Activated naive CD8-positive, alpha-beta T cell treated with anti-CD3 and anti-CD28 coated beads, Interleukin-2, amount 50 U/mL, for 24 hours (primary cell): ENCODE data around the gene BORCS6.
"Not testable (repeated sequence)": the region's sequence is repeated elsewhere in the genome, so short reads cannot be mapped to it uniquely, and the experiment has no call there.

Experiments
- ATAC-seq: fragments of 150-1000 bp; cut with Tn5 transposase; one replicate; pipeline ENCODE4 v1.10.0; 2021
- DNase-seq: peaks from one replicate; pipeline ENCODE4 v3.0.0; 2021
- H3K27ac Mint-ChIP-seq: one replicate; pipeline ENCODE4 v1.8.0; 2021; ENCODE audit warnings: mild to moderate bottlenecking, mixed read lengths
- H3K27me3 Mint-ChIP-seq: one replicate; pipeline ENCODE4 v1.8.0; 2021; ENCODE audit warnings: mixed read lengths
- H3K36me3 Mint-ChIP-seq: one replicate; pipeline ENCODE4 v1.8.0; 2021; ENCODE audit warnings: low read depth, mixed read lengths
- H3K4me1 Mint-ChIP-seq: one replicate; pipeline ENCODE4 v1.8.0; 2021; ENCODE audit warnings: mixed read lengths
- H3K4me3 Mint-ChIP-seq: one replicate; pipeline ENCODE4 v1.8.0; 2021; ENCODE audit warnings: mild to moderate bottlenecking, moderate library complexity, mixed read lengths
- H3K9me3 Mint-ChIP-seq: one replicate; pipeline ENCODE4 v1.8.0; 2021; ENCODE audit warnings: mixed read lengths

The BORCS6 gene

DNA sequence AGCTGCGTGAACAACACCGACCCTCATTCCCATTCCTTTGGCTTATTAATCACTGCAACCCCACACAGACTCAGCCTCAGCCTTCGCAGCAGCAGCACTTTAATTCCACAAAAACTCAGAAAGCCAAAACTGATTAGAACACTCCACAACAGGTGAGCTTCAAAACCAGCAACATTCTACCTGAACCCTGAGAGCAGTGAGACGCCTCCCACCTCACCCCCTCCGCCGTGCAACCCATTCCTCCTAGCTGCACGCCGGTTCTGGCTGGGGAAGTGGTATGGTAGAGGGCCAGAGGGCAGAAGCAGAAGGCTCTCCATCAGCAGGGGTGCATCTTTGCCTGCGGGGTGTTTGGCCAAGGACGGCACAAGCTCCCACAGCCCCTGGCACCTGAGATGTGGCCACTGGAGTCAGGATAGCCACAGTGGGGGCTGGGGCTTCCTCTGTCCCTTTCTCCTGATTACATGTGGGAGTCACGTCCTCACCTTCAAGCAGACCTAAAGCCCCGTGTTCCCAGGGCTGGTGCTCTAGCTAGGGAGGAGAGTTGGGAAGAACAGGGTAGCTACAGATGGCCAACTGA is 1.6 kb downstream of the BORCS6 start:
- ATAC-seq: no peak
- Mint-ChIP-seq H3K9me3 (no peaks in the 10 kb centered on the region), H3K4me1 (peaks cover 17% of the 10 kb centered on the region), H3K4me3 (no peak overlapping the region), H3K36me3 (no peaks in the 10 kb centered on the region), H3K27me3 (no peaks in the 10 kb centered on the region), H3K27ac (no peak overlapping the region)
- DNase-seq: peak; percentile 26

DNA sequence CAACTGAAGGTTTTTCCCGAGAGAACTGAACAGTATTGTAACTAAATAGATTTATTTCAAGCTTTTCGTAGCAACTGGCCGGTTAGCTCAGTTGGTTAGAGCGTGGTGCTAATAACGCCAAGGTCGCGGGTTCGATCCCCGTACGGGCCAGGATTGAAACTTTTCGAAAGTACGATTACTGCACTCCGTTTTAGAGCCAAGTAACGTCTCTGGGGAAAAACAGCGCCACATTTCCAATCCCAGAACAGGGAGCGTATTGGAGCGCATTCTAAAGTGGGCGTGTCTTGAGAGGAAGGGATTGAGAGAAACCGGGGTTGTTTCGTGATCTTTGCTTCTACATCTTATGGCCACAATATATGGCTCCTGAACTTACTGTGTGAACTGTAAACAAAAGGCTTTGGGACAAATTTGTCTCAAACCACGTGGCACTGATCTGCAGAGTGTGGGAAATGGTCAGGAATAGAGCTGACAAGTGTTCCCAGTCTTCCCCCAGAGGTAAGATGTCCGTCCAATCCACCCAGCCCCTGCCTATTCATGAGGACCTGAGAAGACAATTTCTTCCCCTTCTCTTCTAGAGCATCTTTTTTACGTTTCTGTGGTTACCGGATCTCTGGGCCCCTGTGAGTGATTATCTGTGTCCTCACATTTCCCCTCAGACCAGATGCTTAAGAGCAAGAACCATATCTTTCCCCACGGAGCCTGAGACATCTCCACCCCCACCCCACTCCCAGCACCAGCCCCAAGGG is 2.3 kb downstream of the BORCS6 start:
- H3K36me3 Mint-ChIP-seq: no peaks in the 10 kb centered on the region
- H3K4me1 Mint-ChIP-seq: peaks cover 17% of the 10 kb centered on the region
- no peaks in the 10 kb centered on the region for H3K9me3 Mint-ChIP-seq
- H3K27me3 Mint-ChIP-seq: no peaks in the 10 kb centered on the region
- H3K4me3 Mint-ChIP-seq: no peak overlapping the region
- ATAC-seq: peak; percentile 56
- DNase-seq: peak; percentile 90
- H3K27ac Mint-ChIP-seq: no peak overlapping the region

- no peak overlapping the region for H3K27ac Mint-ChIP-seq
- peaks cover 19% of the 10 kb centered on the region for H3K4me1 Mint-ChIP-seq
- H3K4me3 Mint-ChIP-seq: no peak overlapping the region
- no peaks in the 10 kb centered on the region for H3K9me3 Mint-ChIP-seq
- no peaks in the 10 kb centered on the region for H3K36me3 Mint-ChIP-seq
- ATAC-seq (peak; percentile 70), DNase-seq (peak; percentile 95)
- no peaks in the 10 kb centered on the region for H3K27me3 Mint-ChIP-seq
Measured at GRCh38 chr17:8186787-8187516, 3.0 kb downstream of the BORCS6 start.

DNA sequence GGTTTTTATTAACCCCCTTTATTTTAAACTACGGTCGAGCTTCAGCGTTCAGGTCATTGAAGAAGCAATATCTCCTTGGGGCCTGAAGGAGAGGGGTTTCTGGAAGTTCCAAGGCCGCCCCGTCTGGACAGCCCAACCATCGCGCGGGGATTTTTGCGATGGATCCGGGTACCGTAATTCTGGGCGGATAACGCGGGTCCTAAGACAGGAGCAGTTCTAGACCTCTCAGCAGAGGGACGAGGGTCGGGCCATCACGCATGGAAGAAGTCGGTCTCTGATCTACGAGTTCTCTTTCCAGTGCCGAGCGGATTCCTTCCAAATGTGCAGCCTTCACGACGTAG is 3.6 kb downstream of the BORCS6 start:
- Mint-ChIP-seq H3K4me3 (no peak overlapping the region), H3K36me3 (no peaks in the 10 kb centered on the region), H3K4me1 (peaks cover 20% of the 10 kb centered on the region), H3K9me3 (no peaks in the 10 kb centered on the region), H3K27me3 (no peaks in the 10 kb centered on the region), H3K27ac (no peak overlapping the region)
- DNase-seq: no peak
- ATAC-seq: no peak

- Mint-ChIP-seq H3K4me3 (no peak overlapping the region), H3K4me1 (peaks cover 19% of the 10 kb centered on the region), H3K36me3 (no peaks in the 10 kb centered on the region), H3K27me3 (no peaks in the 10 kb centered on the region), H3K9me3 (no peaks in the 10 kb centered on the region), H3K27ac (no peak overlapping the region)
- peak; percentile 94 for DNase-seq
- ATAC-seq: peak; percentile 14
Measured at GRCh38 chr17:8185582-8186445, 4.2 kb downstream of the BORCS6 start.

DNA sequence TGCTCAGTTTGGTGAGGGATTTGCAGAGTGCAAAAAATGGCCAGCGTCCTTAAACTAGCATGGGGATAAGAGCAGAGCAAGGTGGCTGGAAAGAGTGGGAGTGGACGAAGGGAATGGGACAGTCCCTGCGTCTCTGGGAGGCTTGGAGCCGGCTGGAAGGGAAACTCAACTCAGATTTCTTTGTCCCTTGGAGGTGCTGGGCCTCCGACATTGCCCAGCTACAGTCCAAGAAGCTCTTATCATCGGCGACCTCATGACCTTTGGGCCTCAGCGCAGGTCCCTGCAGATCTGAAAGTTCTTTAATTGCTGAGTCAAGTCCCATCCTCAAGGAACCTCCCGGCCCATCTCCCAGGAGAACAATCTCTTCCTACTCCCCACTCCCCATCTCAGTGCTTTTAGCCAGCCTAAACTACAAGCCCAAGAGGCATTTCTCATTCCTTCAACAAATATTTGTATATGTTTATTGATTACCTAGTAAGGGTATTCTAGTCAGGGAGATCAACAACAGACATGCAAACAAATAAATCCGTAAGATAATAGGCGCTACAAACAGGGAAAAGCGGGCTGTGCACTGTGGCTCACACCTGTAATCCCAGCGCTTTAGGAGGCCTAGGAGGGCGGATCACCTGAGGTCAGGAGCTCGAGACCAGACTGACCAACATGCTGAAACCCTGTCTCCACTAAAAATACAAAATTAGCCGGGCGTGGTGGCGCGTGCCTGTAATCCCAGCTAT is 12.8 kb downstream of the BORCS6 start:
- Mint-ChIP-seq H3K4me3 (peak overlapping the region; percentile 95), H3K27ac (peak overlapping the region; percentile 82), H3K9me3 (no peaks in the 10 kb centered on the region), H3K4me1 (peaks cover 50% of the 10 kb centered on the region), H3K27me3 (no peaks in the 10 kb centered on the region), H3K36me3 (peaks cover 6% of the 10 kb centered on the region)
- ATAC-seq (no peak), DNase-seq (no peak)

DNA sequence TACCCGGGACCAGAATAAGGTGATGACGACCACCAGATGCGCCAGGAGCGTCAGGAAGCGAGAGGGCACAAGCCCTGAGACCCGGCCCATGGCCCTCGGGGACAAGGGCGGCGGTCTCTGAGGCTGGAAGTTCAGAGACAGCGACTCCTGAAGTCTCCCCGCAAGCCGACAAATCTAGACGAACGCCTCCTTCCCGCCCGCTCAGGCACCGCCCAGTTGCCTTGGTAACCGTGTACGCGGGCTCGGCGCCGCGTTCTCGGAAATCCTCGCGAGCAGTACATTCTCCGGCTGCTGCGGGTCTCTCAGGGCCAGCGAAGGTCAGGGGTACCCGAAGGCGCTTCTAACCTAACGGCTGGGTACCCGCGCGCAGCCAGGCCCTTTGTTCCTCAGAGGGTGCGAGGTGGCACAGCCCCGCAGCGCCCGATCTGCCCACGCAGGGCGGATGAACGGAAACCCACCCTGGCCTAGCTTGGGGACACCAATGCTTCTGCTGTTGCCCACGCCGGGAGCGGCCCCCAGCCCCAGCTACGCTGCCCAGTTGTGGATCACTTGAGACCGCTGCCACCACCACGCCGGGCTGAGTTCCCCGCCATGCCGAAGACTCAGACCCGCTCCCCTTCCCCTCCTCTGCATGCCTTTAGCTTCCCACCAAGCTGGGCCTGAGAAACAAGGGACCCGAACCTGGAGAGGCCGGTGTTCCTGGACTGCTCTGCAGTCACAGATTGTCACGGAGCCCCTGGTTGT is 13.6 kb downstream of the BORCS6 start, which contains the start of gene TMEM107:
Gene TMEM107, minus strand, starts transcription at position 184 of the 744 bp plus-strand sequence. Its CDS starts 94 bp downstream, at position 90.
- peak; percentile 90 for DNase-seq
- no peaks in the 10 kb centered on the region for H3K27me3 Mint-ChIP-seq
- H3K4me3 Mint-ChIP-seq: peak within 1 kb of the TSS; percentile 95
- peaks cover 6% of the 10 kb centered on the region for H3K36me3 Mint-ChIP-seq
- H3K4me1 Mint-ChIP-seq: peaks cover 51% of the 10 kb centered on the region
- H3K27ac Mint-ChIP-seq: peak within 1 kb of the TSS; percentile 82
- H3K9me3 Mint-ChIP-seq: no peaks in the 10 kb centered on the region
- ATAC-seq: peak; percentile 53

DNA sequence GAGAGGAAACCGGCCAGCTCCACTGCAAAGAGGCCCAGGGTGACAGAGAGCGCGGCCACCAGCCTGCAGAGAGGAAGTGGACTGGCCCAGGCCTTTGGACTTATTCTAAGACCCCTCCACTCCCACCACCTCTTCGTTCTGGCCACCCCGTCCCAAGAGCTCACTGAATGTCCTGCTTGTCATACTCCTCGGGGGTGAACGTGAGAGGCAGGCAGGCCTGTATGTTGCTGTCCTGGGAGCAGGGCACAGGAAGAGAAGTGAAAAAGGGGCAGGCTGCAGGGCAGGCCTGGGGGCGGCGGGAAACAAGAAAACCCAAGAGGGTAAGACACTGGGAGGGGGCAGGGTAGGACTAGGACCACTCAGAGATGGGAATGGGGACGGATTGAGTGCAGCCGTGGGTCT is 14.2 kb downstream of the BORCS6 start:
- Mint-ChIP-seq H3K36me3 (peaks cover 6% of the 10 kb centered on the region), H3K4me1 (peaks cover 50% of the 10 kb centered on the region), H3K27ac (peak overlapping the region; percentile 82), H3K4me3 (peak overlapping the region; percentile 95), H3K27me3 (no peaks in the 10 kb centered on the region), H3K9me3 (no peaks in the 10 kb centered on the region)
- peak; percentile 4 for ATAC-seq
- no peak for DNase-seq

DNA sequence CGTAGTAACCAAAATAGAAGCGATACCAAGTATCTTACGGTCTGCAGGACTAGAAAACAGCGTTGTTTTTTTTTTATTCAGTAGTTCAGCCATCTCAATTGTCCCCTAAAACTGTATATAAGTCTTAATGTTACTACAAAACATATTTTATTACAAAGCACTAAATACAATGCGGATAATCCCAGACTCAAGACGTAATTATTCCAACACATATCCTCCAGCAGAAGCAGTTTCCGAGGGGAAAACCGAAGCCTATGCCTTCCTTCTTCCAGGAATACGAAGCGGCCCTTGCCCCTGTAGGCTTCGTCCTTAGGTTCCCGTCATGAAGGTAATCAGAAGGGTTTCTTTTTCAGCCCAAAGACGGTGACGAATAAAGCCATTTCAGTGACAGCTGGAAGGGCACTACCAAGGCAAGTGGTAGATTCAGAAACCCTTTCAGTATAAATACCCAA is 16.1 kb downstream of the BORCS6 start:
- no peaks in the 10 kb centered on the region for H3K27me3 Mint-ChIP-seq
- DNase-seq (no peak), ATAC-seq (no peak)
- H3K9me3 Mint-ChIP-seq: no peaks in the 10 kb centered on the region
- H3K4me1 Mint-ChIP-seq: peaks cover 50% of the 10 kb centered on the region
- peak overlapping the region; percentile 100 for H3K27ac Mint-ChIP-seq
- H3K4me3 Mint-ChIP-seq: peak overlapping the region; percentile 80
- H3K36me3 Mint-ChIP-seq: peaks cover 6% of the 10 kb centered on the region

DNA sequence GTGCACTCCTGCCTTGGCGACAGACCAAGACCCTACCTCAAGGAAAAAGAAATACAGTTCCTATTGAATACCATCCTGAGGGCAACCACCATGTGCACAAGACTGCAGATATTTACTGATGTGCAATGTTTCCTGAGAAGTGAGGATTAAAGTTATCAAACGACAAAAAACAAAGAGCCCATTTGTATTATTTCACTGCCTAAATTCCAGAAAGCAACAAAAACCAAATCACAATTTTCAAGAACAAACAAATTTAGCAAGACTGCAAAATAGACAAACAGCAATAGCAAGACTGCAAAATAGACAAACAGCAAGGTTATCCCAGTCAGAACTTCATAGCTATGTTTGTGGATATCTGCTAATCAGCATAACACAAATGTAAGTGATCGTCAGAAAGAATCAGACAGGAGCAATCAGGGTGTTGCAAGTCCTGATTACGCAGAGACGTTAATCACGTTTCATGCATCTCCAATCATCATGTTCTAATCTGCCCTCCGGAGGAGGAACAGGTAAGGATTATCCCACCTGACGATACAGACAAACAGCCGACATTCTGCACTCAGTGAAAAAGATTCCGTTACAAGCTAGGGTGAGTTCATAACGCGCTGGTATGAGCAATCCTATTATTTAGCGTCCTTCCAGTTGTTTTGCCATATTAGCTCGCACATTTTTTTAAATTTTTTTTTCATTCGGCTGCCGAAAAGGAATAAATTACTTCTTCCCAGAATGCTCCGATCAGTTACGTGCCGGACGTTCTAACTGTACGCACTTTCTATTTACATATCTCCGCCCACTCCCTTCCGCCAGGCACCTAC is 16.7 kb downstream of the BORCS6 start:
- H3K4me3 Mint-ChIP-seq: peak overlapping the region; percentile 80
- peaks cover 6% of the 10 kb centered on the region for H3K36me3 Mint-ChIP-seq
- H3K27me3 Mint-ChIP-seq: no peaks in the 10 kb centered on the region
- peaks cover 50% of the 10 kb centered on the region for H3K4me1 Mint-ChIP-seq
- peak overlapping the region; percentile 100 for H3K27ac Mint-ChIP-seq
- ATAC-seq (peak; percentile 91), DNase-seq (peak; percentile 75)
- no peaks in the 10 kb centered on the region for H3K9me3 Mint-ChIP-seq

- not testable (repeated sequence) for H3K36me3 Mint-ChIP-seq, H3K4me3 Mint-ChIP-seq, H3K27ac Mint-ChIP-seq, H3K27me3 Mint-ChIP-seq, DNase-seq, H3K9me3 Mint-ChIP-seq, ATAC-seq
- peaks cover 37% of the 10 kb centered on the region for H3K4me1 Mint-ChIP-seq
Measured at GRCh38 chr17:8170186-8170585, 19.8 kb downstream of the BORCS6 start.

DNA sequence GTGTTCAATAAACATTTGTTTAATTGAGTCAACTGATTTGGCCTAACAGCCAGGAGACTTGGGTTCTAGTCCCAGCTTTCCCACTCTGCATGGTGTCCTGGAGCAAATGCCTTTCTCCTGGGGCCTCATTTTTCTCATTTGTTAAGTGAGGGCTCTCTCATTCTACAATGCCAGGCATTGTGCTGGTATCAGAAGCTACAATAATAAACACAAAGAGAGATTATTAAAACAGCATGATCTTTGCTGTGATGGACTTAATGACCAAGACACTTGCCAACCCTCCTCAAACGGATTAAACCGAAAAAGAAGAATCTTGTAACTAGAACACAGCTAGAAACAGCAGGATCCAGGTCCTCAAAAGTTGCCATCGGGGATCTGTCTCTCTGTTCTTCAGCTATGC is 22.5 kb downstream of the BORCS6 start:
- H3K36me3 Mint-ChIP-seq: no peaks in the 10 kb centered on the region
- peaks cover 33% of the 10 kb centered on the region for H3K4me1 Mint-ChIP-seq
- no peaks in the 10 kb centered on the region for H3K9me3 Mint-ChIP-seq
- H3K4me3 Mint-ChIP-seq: no peak overlapping the region
- H3K27me3 Mint-ChIP-seq: no peaks in the 10 kb centered on the region
- ATAC-seq (no peak), DNase-seq (no peak)
- no peak overlapping the region for H3K27ac Mint-ChIP-seq
